Sigmoid colon (tissue), 7 donors: Measurements from ENCODE around the gene BCL3. TPM values are rescaled to one million over a fixed set of nuclear protein-coding genes. Genes with fewer than 3 reads are reported as not detected.
A peak's percentile ranks its signal among the peaks of the same experiment; 100 is the strongest.

ENCODE experiments used
- DNase-seq: peaks from one replicate; pipeline ENCODE4 v3.0.0-alpha.2; 2019
- H3K27ac ChIP-seq, 4 donors: fragments of 200-600 bp; sonication (generic); one replicate each; pipeline ENCODE4 v1.5.1; 2016 to 2019; ENCODE audit warnings: mild to moderate bottlenecking in 1 of 4
- H3K27me3 ChIP-seq, 3 donors: fragments of 200-600 bp; sonication (generic); one replicate each; pipeline ENCODE4 v1.5.1; 2019; ENCODE audit warnings: mild to moderate bottlenecking in 1 of 3
- H3K36me3 ChIP-seq, 4 donors: fragments of 200-600 bp; sonication (generic); one replicate each; pipeline ENCODE4 v1.5.1; 2016 to 2019
- H3K4me1 ChIP-seq, 4 donors: fragments of 200-600 bp; sonication (generic); one replicate each; pipeline ENCODE4 v1.5.1; 2017 to 2019
- H3K4me3 ChIP-seq, 4 donors: fragments of 200-600 bp; sonication (generic); one replicate each; pipeline ENCODE4 v1.5.1; 2017 to 2019; ENCODE audit warnings: mild to moderate bottlenecking in 2 of 4, moderate library complexity in 1 of 4
- H3K9me3 ChIP-seq, 4 donors: fragments of 200-600 bp in 3 of 4; sonication (generic) in 3 of 4; one replicate each; pipeline versions ENCODE4 v1.5.1 to v1.6.1; 2013 to 2019
- CTCF ChIP-seq, 4 experiments: fragments of 450-650 bp in 3 of 4; fragments of 200-600 bp in 1 of 4; IDR thresholded peaks; one replicate each; pipeline ENCODE4 v1.5.1; 2016 to 2019; ENCODE audit warnings: antibody characterized with exemption in 4 of 4, mild to moderate bottlenecking in 3 of 4, moderate library complexity in 2 of 4
- EP300 ChIP-seq, 4 donors: sonication (generic); formaldehyde crosslinking; IDR thresholded peaks; one replicate each; pipeline ENCODE4 v1.6.1; 2017; ENCODE audit warnings: antibody characterized with exemption in 4 of 4
- POLR2A ChIP-seq, 2 donors: fragments of 450-650 bp; IDR thresholded peaks; one replicate each; pipeline ENCODE4 v1.6.1; 2016; ENCODE audit warnings: antibody characterized with exemption in 2 of 2, mild to moderate bottlenecking in 2 of 2, moderate library complexity in 2 of 2
- POLR2AphosphoS5 ChIP-seq, 4 donors: sonication (generic); formaldehyde crosslinking; IDR thresholded peaks; one replicate each; pipeline ENCODE4 v1.6.1; 2017; ENCODE audit warnings: antibody characterized with exemption in 4 of 4
- WGBS, 2 donors: extraction: QIAGEN DNeasy Blood & Tissue Kit; methylation state at CpG; one replicate each; pipeline ENCODE4 v1.1.7; 2013; 5-methylcytosine and 5-hydroxymethylcytosine counted together
- intact Hi-C: fragments of 100-400 bp; cut with DNase I; formaldehyde crosslinking; loops from one replicate; pipeline ENCODE4 v1.15.1; 2023
- polyA plus RNA-seq, 3 donors: library from polyadenylated mRNA; stranded (reverse); fragments of 200-250 nt; gene quantifications; one replicate each; pipeline ENCODE4 v1.2.3, GENCODE V29; 2013
- total RNA-seq, 4 donors: library from RNA; depleted of rRNA; stranded (reverse); fragments of >200 nt; gene quantifications; one replicate each; pipeline ENCODE4 v1.1.0, GENCODE V29; 2016
- donor health status: healthy with polysubstance abuse.
- donor health status: Bipolar disorder and iron deficiency.
- donor health status: healthy.

The BCL3 gene
- total and polyA plus RNA-seq, 7 donors: 13.9 to 104 (median 44.4) TPM

DNA sequence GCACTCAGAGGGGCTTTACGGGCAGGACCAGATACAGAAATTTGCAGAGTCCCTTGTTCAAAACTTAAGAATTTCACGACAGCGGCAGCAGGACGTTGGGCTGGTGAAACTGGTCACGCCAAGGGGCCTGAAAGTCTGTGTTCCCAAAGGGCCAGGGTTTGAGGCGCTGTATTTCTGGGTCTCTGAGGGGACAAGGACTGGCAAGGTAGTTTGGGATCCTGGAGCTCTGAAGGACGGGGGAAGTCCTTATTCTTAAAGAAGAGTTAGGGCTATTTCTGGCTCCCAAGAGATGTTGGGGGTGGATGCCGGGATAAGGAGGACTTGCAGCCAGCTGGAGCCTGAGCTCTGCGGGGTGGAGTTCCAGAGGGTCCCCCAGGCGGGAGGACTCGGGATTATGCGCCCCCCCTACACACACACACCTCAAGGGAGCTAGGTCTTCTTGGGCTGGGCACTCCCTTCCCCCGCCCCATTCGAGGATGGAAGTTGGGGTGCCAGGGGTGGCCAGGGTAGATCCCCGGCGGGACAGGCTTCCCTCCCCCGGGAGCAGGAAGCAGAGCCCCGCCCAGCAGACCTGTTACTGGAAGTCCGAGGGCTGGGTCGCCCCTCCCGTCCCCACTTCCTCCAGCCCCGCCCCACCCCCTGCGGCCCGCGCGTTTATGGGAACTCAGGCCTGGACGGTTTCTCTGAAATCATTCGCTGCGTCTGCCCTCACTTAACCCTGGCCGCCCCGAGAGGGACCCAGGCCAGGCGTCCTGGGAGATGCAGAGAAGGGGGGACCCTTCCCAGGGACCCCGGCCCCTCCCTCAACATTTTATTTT is 5.6 kb downstream of the BCL3 start:
- peak overlapping the region; percentile 87 to 94 (median 91) for H3K27ac ChIP-seq
- 1 to 2% methylated on average over 33 of the region's 33 CpGs for WGBS, 2 donors
- intact Hi-C loops: loop anchor here (10.0 kb wide), 1 partner anchor 751 kb away; the partner anchor contains the start of gene VASP
- peaks cover 0 to 39% (median 4%) of the 10 kb centered on the region in 4 donors for H3K36me3 ChIP-seq
- peak; percentile 97 for DNase-seq
- peak in 3 of 4 donors; percentile 21 to 87 (median 84) for TF ChIP-seq EP300 (IDR thresholded peaks at IDR 0.05)
- TF ChIP-seq POLR2AphosphoS5 (IDR thresholded peaks at IDR 0.05): peak; percentile 53 to 82 (median 70)
- TF ChIP-seq CTCF (IDR thresholded peaks at IDR 0.05): no peak
- peak; percentile 30 to 49 for TF ChIP-seq POLR2A (IDR thresholded peaks at IDR 0.05)
- no peaks in the 10 kb centered on the region for H3K27me3 ChIP-seq
- H3K4me1 ChIP-seq: peaks cover 0 to 100% (median 96%) of the 10 kb centered on the region in 4 donors
- peak overlapping the region; percentile 22 to 72 (median 45) for H3K4me3 ChIP-seq
- no peaks in the 10 kb centered on the region for H3K9me3 ChIP-seq

GRCh38 chr19:44754750-44755080 is 6.2 kb downstream of the BCL3 start:
- intact Hi-C loops: loop anchor here (10.0 kb wide), 1 partner anchor 750 kb away; the partner anchor contains the start of gene VASP
- no peaks in the 10 kb centered on the region for H3K9me3 ChIP-seq
- peak overlapping the region; percentile 87 to 94 (median 91) for H3K27ac ChIP-seq
- no peak for TF ChIP-seq EP300 (IDR thresholded peaks at IDR 0.05)
- no peak for TF ChIP-seq POLR2A (IDR thresholded peaks at IDR 0.05)
- no peak for TF ChIP-seq CTCF (IDR thresholded peaks at IDR 0.05)
- no peak for TF ChIP-seq POLR2AphosphoS5 (IDR thresholded peaks at IDR 0.05)
- no peaks in the 10 kb centered on the region for H3K27me3 ChIP-seq
- DNase-seq: no peak
- H3K36me3 ChIP-seq: peaks cover 0 to 44% (median 7%) of the 10 kb centered on the region in 4 donors
- 5 to 24% methylated on average over 11 of the region's 11 CpGs for WGBS, 2 donors
- H3K4me1 ChIP-seq: peaks cover 0 to 99% (median 93%) of the 10 kb centered on the region in 4 donors
- H3K4me3 ChIP-seq: peak overlapping the region in 3 of 4 donors; percentile 41 to 72 (median 49)

DNA sequence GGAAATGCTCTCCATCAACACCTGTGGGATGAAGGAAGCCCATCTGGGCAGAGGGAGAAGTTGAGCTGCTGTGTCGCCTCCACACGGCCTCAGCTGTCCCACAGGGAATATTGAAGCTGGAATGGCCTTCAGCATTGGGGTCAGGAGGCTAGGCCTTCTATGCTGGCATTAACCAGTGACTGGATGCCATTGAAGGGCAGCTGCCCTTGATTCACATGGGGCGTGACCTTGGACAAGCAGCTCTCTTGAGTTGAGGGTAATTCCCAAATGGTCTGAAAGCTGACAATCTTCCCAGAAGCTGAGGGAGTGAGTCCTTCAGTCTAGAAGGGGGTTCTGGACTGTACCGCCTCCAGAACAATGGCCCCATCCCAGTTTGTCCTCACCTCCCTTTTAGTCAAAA is 6.7 kb downstream of the BCL3 start:
- intact Hi-C loops: loop anchor here (10.0 kb wide), 1 partner anchor 750 kb away; the partner anchor contains the start of gene VASP
- H3K27ac ChIP-seq: peak overlapping the region; percentile 87 to 94 (median 91)
- H3K4me3 ChIP-seq: peak overlapping the region in 1 of 4 donors; percentile 72
- peaks cover 0 to 50% (median 10%) of the 10 kb centered on the region in 4 donors for H3K36me3 ChIP-seq
- TF ChIP-seq POLR2AphosphoS5 (IDR thresholded peaks at IDR 0.05): no peak
- TF ChIP-seq POLR2A (IDR thresholded peaks at IDR 0.05): no peak
- no peak for TF ChIP-seq CTCF (IDR thresholded peaks at IDR 0.05)
- TF ChIP-seq EP300 (IDR thresholded peaks at IDR 0.05): no peak
- no peaks in the 10 kb centered on the region for H3K27me3 ChIP-seq
- peaks cover 0 to 94% (median 88%) of the 10 kb centered on the region in 4 donors for H3K4me1 ChIP-seq
- no peak for DNase-seq
- WGBS, 2 donors: 79 to 82% methylated on average over 4 of the region's 4 CpGs
- no peaks in the 10 kb centered on the region for H3K9me3 ChIP-seq

GRCh38 chr19:44756089-44756562 is 7.6 kb downstream of the BCL3 start:
- Histone ChIP-seq H3K4me3 (no peak overlapping the region), H3K9me3 (no peaks in the 10 kb centered on the region), H3K27ac (peak overlapping the region; percentile 87 to 94 (median 91)), H3K36me3 (peaks cover 0 to 54% (median 11%) of the 10 kb centered on the region in 4 donors), H3K4me1 (peaks cover 0 to 85% (median 79%) of the 10 kb centered on the region in 4 donors), H3K27me3 (no peaks in the 10 kb centered on the region)
- intact Hi-C loops: loop anchor here (2.0 to 10.0 kb wide), 2 partner anchors 15 to 749 kb away; partner anchors contain the start of gene VASP
- WGBS, 2 donors: 86 to 91% methylated on average over 7 of the region's 7 CpGs
- DNase-seq: no peak
- no peak for TF ChIP-seq EP300 (IDR thresholded peaks at IDR 0.05)
- TF ChIP-seq POLR2A (IDR thresholded peaks at IDR 0.05): no peak
- TF ChIP-seq CTCF (IDR thresholded peaks at IDR 0.05): no peak
- TF ChIP-seq POLR2AphosphoS5 (IDR thresholded peaks at IDR 0.05): no peak
